Cardiac muscle cell (in vitro differentiated cells and primary cell): ENCODE data around the gene NUBP2. TPM values are rescaled to one million over a fixed set of nuclear protein-coding genes. Genes with fewer than 3 reads are reported as not detected.

Experiments used
- DNase-seq, 2 donors: peaks; one replicate each; pipeline versions ENCODE4 v3.0.0 to v3.0.0-alpha.2; 2010 to 2017; ENCODE audit warnings: low read depth in 1 of 2, low spot score in 1 of 2
- H3K27ac ChIP-seq: fragments of 200-600 bp; sonication (generic); 2 replicates; pipeline ENCODE4 v1.5.1; 2016
- H3K27me3 ChIP-seq: fragments of 200-600 bp; sonication (generic); 2 replicates; pipeline ENCODE4 v1.6.0; 2016; ENCODE audit warnings: control low read depth
- H3K36me3 ChIP-seq: fragments of 200-600 bp; sonication (generic); 2 replicates; pipeline ENCODE4 v1.5.1; 2016; ENCODE audit warnings: control low read depth
- H3K4me1 ChIP-seq: fragments of 200-600 bp; sonication (generic); 2 replicates; pipeline ENCODE4 v1.8.1; 2017; ENCODE audit warnings: low read depth, mild to moderate bottlenecking, mixed run types
- H3K4me3 ChIP-seq: fragments of 200-600 bp; sonication (generic); 2 replicates; pipeline ENCODE4 v1.5.1; 2016; ENCODE audit warnings: mild to moderate bottlenecking
- H3K9me3 ChIP-seq: fragments of 200-600 bp; sonication (generic); 2 replicates; pipeline ENCODE4 v1.5.1; 2017; ENCODE audit warnings: low read depth, mild to moderate bottlenecking, control low read depth
- polyA plus RNA-seq: library from polyadenylated mRNA; unstranded; fragments of >200 nt; fragmentation: Nextera tagmentation; extraction: Ambion mirVana; gene quantifications from 2 replicates; pipeline ENCODE4 v1.2.1, GENCODE V29; 2016
- total RNA-seq: library from RNA; depleted of rRNA; stranded (reverse); fragments of >200 nt; gene quantifications from 2 replicates; pipeline ENCODE4 v1.2.3, GENCODE V29; 2016
- TF ChIP-seq, protein P1 (sequence below): IDR thresholded peaks from 2 replicates; pipeline ENCODE4 v1.5.1; 2012; ENCODE audit warnings: low read depth, mild to moderate bottlenecking, low read length

NUBP2 gene
- total and polyA plus RNA-seq, 2 experiments from 2014 or later, result 138 to 151 TPM

DNA sequence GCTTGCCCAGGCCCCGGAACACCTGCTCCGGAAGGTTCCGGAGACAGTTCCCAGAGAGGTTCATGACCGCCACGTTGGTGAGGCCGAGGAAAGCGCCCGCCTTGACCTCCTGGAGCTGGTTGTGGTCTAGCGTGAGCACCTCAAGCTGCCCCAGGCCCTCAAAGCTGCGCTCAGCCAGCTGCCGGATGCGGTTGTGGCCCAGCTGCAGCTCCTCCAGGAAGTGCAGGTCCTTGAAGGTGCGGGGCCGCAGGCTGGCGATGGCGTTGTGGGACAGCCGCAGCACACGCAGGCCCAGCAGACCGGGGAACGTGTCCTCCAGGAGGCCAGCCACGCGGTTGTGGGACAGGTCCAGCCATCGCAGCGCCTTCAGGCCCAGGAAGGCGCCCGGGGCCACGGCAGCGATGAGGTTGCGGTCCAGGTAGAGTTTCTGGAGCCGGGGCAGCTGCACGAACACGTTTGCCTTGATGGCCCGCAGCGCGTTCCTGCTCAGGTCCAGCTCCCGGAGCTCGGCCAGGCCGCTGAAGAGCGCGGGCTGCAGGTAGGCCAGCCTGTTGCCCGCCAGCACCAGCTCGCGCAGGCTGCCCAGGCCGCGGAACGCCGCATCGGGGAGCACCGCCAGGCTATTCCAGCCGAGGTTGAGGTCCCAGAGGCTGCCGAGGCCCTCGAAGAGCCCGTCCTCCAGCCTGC is 8.6 kb downstream of the NUBP2 start:
- DNase-seq, result no peak
- Histone ChIP-seq H3K27ac (no peak overlapping the region), H3K36me3 (peaks cover 6% of the 10 kb centered on the region), H3K4me3 (no peak overlapping the region), H3K27me3 (no peaks in the 10 kb centered on the region), H3K4me1 (no peaks in the 10 kb centered on the region), H3K9me3 (no peaks in the 10 kb centered on the region)
- TF ChIP-seq, protein P1, sequence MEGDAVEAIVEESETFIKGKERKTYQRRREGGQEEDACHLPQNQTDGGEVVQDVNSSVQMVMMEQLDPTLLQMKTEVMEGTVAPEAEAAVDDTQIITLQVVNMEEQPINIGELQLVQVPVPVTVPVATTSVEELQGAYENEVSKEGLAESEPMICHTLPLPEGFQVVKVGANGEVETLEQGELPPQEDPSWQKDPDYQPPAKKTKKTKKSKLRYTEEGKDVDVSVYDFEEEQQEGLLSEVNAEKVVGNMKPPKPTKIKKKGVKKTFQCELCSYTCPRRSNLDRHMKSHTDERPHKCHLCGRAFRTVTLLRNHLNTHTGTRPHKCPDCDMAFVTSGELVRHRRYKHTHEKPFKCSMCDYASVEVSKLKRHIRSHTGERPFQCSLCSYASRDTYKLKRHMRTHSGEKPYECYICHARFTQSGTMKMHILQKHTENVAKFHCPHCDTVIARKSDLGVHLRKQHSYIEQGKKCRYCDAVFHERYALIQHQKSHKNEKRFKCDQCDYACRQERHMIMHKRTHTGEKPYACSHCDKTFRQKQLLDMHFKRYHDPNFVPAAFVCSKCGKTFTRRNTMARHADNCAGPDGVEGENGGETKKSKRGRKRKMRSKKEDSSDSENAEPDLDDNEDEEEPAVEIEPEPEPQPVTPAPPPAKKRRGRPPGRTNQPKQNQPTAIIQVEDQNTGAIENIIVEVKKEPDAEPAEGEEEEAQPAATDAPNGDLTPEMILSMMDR, result no peak

DNA sequence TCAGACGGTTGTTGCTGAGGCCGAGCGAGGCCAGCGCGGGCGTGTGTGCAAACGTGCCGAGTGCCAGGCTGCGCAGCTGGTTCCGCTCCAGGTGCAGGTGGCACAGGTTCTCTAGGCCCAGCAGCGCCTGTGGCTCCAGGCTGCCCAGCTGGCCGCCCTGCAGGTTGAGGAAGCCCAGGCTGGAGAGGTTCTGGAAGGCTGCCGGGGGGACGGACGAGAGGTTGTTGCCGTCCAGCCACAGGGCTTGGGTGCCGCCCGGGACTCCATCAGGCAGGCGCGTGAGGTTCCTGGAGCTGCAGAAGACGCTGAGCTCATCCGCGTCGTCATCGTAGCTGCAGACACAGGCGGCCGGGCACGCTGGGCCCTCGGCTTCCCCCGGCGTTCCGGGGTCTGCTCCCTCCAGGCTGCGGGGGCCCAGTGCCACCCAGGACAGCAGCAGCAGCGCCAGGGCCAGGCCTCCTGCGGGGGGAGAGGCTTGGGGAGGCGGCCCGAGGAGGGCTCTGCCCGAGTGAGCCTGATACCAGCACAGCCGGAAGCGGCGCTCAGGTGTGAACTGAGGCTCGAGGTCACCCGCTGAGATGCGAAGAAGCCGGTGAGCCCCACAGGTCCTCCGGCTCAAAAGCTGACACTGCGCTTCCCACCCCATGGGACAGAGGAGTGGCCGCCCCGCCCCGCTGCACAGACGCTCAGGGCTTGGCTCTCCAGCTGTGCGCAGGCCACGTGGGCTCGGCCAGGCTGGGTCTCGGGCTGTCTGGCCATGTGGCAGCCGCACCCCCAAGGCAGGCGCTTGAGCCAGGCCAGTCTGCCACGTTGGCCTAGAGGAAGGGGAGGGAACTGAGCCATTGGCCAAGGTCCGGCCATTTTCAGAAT is 9.4 kb downstream of the NUBP2 start:
- DNase-seq, result no peak
- no peaks in the 10 kb centered on the region for H3K4me1 ChIP-seq
- no peak overlapping the region for H3K4me3 ChIP-seq
- H3K27me3 ChIP-seq, result no peaks in the 10 kb centered on the region
- H3K9me3 ChIP-seq, result no peaks in the 10 kb centered on the region
- TF ChIP-seq, protein P1, result no peak
- H3K27ac ChIP-seq, result no peak overlapping the region
- peaks cover 6% of the 10 kb centered on the region for H3K36me3 ChIP-seq

DNA sequence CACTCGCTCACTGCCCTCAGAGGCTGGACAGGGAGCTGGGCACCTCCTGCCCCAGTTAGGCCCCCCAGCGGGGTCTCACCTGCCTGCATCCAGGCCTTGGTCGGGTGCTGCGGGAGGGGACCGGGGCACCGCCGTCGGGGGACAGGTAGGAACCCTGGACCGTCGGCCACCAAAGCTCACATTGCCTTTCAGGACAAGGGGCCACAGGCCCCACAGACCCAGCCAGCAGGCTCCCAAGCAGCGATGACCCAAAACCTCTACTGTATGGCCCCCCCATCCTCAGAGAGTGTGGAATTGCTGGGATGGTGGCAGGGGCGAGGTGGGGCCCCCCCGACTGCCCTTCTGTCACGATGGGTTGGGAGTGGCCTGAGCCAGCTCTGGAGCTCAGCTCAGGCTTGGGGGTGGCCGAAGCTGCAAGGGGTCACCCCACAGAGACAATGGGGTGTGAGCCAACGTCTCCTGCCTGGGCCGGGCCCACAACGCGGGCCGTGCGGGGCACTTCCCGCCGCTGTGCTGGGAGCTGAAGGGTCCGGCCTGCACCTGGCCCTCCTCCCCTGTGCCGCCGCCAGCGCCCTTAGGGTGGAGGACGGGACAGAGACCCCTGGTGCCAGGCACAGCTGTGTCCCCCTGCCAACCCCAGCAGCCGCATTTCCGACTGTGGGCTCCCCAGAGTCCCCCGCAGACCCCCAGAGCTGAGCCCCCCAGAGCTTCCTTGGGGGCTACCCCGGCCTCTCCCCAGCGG is 10.2 kb downstream of the NUBP2 start:
- Histone ChIP-seq H3K27me3 (no peaks in the 10 kb centered on the region), H3K36me3 (peaks cover 6% of the 10 kb centered on the region)
- no peak for DNase-seq

DNA sequence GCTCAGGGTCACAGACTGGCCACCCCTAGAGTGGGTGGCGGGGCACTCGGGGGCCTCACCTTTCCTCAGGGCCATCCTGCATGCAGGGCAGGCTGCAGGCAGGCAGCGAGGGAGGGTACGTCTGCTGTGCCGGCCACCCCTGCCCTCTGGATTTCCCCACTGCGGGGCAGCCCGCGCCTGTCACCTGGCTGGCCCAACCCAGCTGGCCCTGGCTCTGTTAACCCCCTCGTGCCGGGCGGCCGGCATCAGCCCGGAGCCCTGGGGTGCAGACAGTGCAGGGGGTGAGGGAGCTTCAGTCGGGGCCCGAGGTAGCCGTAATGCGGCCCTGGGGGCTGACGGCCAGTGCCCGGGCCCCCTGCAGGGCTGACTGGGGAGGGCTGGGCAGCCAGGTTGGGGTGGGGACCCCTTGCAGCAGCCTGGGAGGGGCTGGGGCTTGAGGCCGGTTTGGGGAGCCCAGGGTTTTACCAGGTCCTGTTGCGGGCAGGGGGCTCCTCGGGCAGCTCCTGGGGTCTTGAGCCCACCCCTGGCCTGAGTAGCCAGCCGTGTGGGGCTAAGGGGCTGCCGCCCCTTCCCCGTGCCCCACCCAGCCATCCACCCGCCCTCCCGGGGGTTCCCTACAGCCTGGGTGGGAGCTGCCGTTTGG is 10.9 kb downstream of the NUBP2 start, which contains the start of gene IGFALS:
Gene IGFALS, minus strand, starts transcription at position 128 of the 643 bp plus-strand sequence. Its CDS starts 53 bp downstream, at position 75.
- Histone ChIP-seq H3K4me3 (no peak within 1 kb of the TSS), H3K4me1 (no peaks in the 10 kb centered on the region), H3K36me3 (no peaks in the 10 kb centered on the region), H3K27ac (no peak within 1 kb of the TSS), H3K9me3 (no peaks in the 10 kb centered on the region), H3K27me3 (no peaks in the 10 kb centered on the region)
- TF ChIP-seq, protein P1, result no peak
- no peak for DNase-seq

More for the DNA sequence above, 10.2 kb downstream of the NUBP2 start:
- Histone ChIP-seq H3K4me1 (no peaks in the 10 kb centered on the region), H3K27ac (no peak overlapping the region), H3K4me3 (no peak overlapping the region), H3K9me3 (no peaks in the 10 kb centered on the region)
- TF ChIP-seq, protein P1, result no peak

DNA sequence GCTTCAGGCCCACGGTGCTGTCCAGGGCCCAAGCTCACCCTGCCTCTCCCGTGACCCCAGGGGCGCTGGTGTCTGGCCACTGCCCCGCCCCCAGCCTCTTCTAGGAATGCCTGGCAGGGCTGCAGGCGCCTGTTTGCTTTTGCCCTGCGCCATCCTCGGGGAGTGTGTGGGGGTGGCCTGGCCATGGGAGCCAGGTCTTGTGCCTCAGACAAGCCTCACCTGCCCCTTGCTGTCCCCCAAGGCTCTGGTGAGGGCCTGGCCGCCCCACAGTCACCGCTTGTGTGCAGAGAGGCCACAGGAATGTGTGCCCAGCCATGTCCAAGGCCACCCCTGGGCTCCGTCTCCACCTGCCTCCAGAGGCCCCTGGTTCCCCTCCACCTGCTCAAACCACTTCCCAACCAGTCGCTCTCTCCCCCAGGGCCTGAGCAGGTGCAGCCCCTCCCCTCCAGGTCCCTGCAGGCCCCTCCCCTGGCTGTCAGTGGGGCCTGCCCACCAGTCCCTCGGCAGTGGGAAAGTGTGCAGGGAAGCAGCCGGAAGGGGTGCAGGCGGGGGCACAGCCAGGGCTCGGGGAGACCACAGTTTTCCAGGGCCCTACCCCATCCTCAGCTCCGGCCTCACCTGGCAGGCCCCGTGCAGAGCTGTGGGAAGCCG is 11.6 kb downstream of the NUBP2 start:
- no peaks in the 10 kb centered on the region for H3K36me3 ChIP-seq
- H3K27ac ChIP-seq, result no peak overlapping the region
- TF ChIP-seq, protein P1, result no peak
- no peaks in the 10 kb centered on the region for H3K27me3 ChIP-seq
- H3K9me3 ChIP-seq, result no peaks in the 10 kb centered on the region
- no peaks in the 10 kb centered on the region for H3K4me1 ChIP-seq
- no peak for DNase-seq
- H3K4me3 ChIP-seq, result no peak overlapping the region
